K562 (cell line): ENCODE results near the gene ANO8.
"Not testable (repeated sequence)": the region's sequence is repeated elsewhere in the genome, so short reads cannot be mapped to it uniquely, and the experiment has no call there.

ENCODE experiments used
- CTCF ChIP-seq, 3 experiments: IDR thresholded peaks in 2 of 3; conservative IDR thresholded peaks in 1 of 3; 2 replicates each; pipeline ENCODE4 v1.5.1; 2011 to 2012; ENCODE audit warnings: low read length in 3 of 3, mild to moderate bottlenecking in 3 of 3, control low read depth in 2 of 3, improper control_type of control experiment in 1 of 3, inconsistent platforms in 1 of 3, low read depth in 1 of 3, mixed read lengths in 1 of 3, moderate library complexity in 1 of 3; ENCODE audit not compliant: insufficient read depth in 2 of 3
- EHMT2 ChIP-seq: fragments of 450-650 bp; IDR thresholded peaks from 2 replicates; pipeline ENCODE4 v1.6.1; 2018; ENCODE audit warnings: antibody characterized with exemption
- ELK1 ChIP-seq: sonication (generic); formaldehyde crosslinking; IDR thresholded peaks from 2 replicates; pipeline ENCODE4 v1.8.1; 2022; ENCODE audit warnings: missing genetic modification reagents
- EP300 ChIP-seq: IDR thresholded peaks from 2 replicates; pipeline ENCODE4 v1.6.1; 2012; ENCODE audit warnings: low read length, improper control_type of control experiment
- L3MBTL2 ChIP-seq: fragments of 450-650 bp; IDR thresholded peaks from 2 replicates; pipeline ENCODE4 v1.6.1; 2016; ENCODE audit warnings: mild to moderate bottlenecking, moderate library complexity
- MAX ChIP-seq: sonication (generic); formaldehyde crosslinking; IDR thresholded peaks from 2 replicates; pipeline ENCODE4 v1.9.0; 2022; ENCODE audit warnings: mild to moderate bottlenecking, missing genetic modification reagents
- MIER1 ChIP-seq: fragments of 450-650 bp; IDR thresholded peaks from 2 replicates; pipeline ENCODE4 v1.6.1; 2016; ENCODE audit warnings: antibody characterized with exemption, mild to moderate bottlenecking, low read depth
- SMC3 ChIP-seq: conservative IDR thresholded peaks from 2 replicates; pipeline ENCODE4 v1.6.1; 2011; ENCODE audit warnings: low read depth, low read length, improper control_type of control experiment; ENCODE audit not compliant: insufficient read depth
- SREBF2 ChIP-seq: sonication (generic); formaldehyde crosslinking; IDR thresholded peaks from 2 replicates; pipeline ENCODE4 v1.4.0; 2020; ENCODE audit warnings: mild to moderate bottlenecking, missing genetic modification reagents
- ZFP91 ChIP-seq: sonication (generic); formaldehyde crosslinking; IDR thresholded peaks from 2 replicates; pipeline ENCODE4 v1.8.0; 2022; ENCODE audit warnings: mild to moderate bottlenecking, missing genetic modification reagents
- ZKSCAN1 ChIP-seq: fragments of 150-350 bp; IDR thresholded peaks from 2 replicates; pipeline ENCODE4 v1.6.1; 2016; ENCODE audit warnings: low read depth, low read length
- ZNF146 ChIP-seq: IDR thresholded peaks from one replicate; pipeline ENCODE4 v1.6.1; 2018; ENCODE audit warnings: missing compliant biosample characterization; ENCODE audit not compliant: unreplicated experiment
- TF ChIP-seq, protein P1 (sequence below): fragments of 200-800 bp; sonication (Bioruptor generic); IDR thresholded peaks from 2 replicates; pipeline ENCODE4 v1.6.1; 2017; ENCODE audit warnings: missing genetic modification characterization, missing compliant biosample characterization

GRCh38 chr19:17363852-17364605 is 29.4 kb upstream of the ANO8 start:
- TF ChIP-seq ZKSCAN1; ELK1 (CRISPR knock-in tag); L3MBTL2; SREBF2 (CRISPR knock-in tag); EHMT2; MAX (CRISPR knock-in tag); SMC3; EP300; CTCF (IDR thresholded peaks at IDR 0.05 in 2 of 3, conservative IDR thresholded peaks at IDR 0.05 in 1 of 3; ENCODE audit: insufficient read depth in 2 of 3, low read depth in 1 of 3, low read length in 3 of 3); ZNF146 (CRISPR knock-in tag); MIER1; ZFP91 (CRISPR knock-in tag): not testable (repeated sequence)
- TF ChIP-seq, protein P1, sequence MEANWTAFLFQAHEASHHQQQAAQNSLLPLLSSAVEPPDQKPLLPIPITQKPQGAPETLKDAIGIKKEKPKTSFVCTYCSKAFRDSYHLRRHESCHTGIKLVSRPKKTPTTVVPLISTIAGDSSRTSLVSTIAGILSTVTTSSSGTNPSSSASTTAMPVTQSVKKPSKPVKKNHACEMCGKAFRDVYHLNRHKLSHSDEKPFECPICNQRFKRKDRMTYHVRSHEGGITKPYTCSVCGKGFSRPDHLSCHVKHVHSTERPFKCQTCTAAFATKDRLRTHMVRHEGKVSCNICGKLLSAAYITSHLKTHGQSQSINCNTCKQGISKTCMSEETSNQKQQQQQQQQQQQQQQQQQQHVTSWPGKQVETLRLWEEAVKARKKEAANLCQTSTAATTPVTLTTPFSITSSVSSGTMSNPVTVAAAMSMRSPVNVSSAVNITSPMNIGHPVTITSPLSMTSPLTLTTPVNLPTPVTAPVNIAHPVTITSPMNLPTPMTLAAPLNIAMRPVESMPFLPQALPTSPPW (CRISPR knock-in tag): not testable (repeated sequence)
